Spleen (tissue), 7 donors: ENCODE measurements around the gene EPHA2.

Source experiments
- CTCF ChIP-seq, 11 experiments: fragments of 200-600 bp in 7 of 11; fragments of 450-650 bp in 4 of 11; sonication (generic) in 4 of 11; IDR thresholded peaks in 8 of 11; conservative IDR thresholded peaks in 3 of 11; 1 replicate in 7 of 11; 2 replicates in 4 of 11; pipeline versions ENCODE4 v1.4.0 to v1.8.0; 2016 to 2021; ENCODE audit warnings: antibody characterized with exemption in 11 of 11, inconsistent platforms in 4 of 11, mild to moderate bottlenecking in 1 of 11
- POLR2A ChIP-seq, 3 donors: fragments of 450-650 bp; IDR thresholded peaks; one replicate each; pipeline ENCODE4 v1.5.1; 2017; ENCODE audit warnings: antibody characterized with exemption in 3 of 3, mild to moderate bottlenecking in 1 of 3
- donor health status: DM: no; HTN: no; CAD: no; lungs with moderate emphysema.
- donor health status: DM: no; HTN: no; CAD: no.
- donor health status: DM: no; HTN: no; CAD: no.

GRCh38 chr1:16083486-16083885 is 72.4 kb downstream of the EPHA2 start:
- TF ChIP-seq CTCF (IDR thresholded peaks at IDR 0.05 in 8 of 11, conservative IDR thresholded peaks at IDR 0.05 in 3 of 11), result no peak
- TF ChIP-seq POLR2A (IDR thresholded peaks at IDR 0.05), result no peak
